Lung microvascular endothelial cell (primary cell): Measurements from ENCODE around the gene LRRC7. TPM values are rescaled to one million over a fixed set of nuclear protein-coding genes. Genes with fewer than 3 reads are reported as not detected.
A peak's percentile ranks its signal among the peaks of the same experiment; 100 is the strongest.
"Not testable (repeated sequence)": the region's sequence is repeated elsewhere in the genome, so short reads cannot be mapped to it uniquely, and the experiment has no call there.

ENCODE experiments used
- DNase-seq, 2 donors: peaks; one replicate each; pipeline versions ENCODE4 v3.0.0 to v3.0.0-alpha.2; 2010; ENCODE audit warnings: low read depth in 2 of 2
- total RNA-seq: library from RNA; depleted of rRNA; stranded (reverse); fragments of >200 nt; gene quantifications from 2 replicates; pipeline ENCODE4 v1.2.1, GENCODE V29; 2014

The LRRC7 gene
- total RNA-seq, 1 donor from 2014 or later, result under 0.01 TPM

GRCh38 chr1:69693921-69694675 is 126.4 kb downstream of the LRRC7 start:
- no peak for DNase-seq

- no peak for DNase-seq
Measured at GRCh38 chr1:69697340-69697739, 129.6 kb downstream of the LRRC7 start.

GRCh38 chr1:69700770-69701169 is 133.0 kb downstream of the LRRC7 start:
- peak; percentile 5 to 17 for DNase-seq

DNA sequence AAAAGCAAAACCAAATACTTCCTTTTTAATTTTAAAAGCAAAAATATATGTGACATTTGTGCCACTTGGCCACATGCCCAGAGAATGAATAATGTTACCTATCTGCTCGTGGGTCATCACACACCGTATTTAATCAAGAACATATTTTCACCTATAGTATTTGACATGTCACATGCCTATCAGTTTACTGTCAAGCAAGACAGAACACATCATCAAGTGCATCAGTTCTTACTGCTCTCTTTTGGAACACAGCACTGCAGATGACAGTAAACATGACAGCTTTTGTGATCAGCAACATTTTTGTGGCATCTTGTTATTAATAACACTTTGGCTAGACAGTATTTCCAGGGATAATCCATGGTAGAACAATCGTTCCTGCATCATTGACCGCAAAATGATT is 134.4 kb downstream of the LRRC7 start:
- peak in 1 of 2 donors; percentile 20 for DNase-seq

- no peak for DNase-seq
Measured at GRCh38 chr1:69706473-69706872, 138.8 kb downstream of the LRRC7 start.

- no peak for DNase-seq
Measured at GRCh38 chr1:69707103-69707502, 139.4 kb downstream of the LRRC7 start.

DNA sequence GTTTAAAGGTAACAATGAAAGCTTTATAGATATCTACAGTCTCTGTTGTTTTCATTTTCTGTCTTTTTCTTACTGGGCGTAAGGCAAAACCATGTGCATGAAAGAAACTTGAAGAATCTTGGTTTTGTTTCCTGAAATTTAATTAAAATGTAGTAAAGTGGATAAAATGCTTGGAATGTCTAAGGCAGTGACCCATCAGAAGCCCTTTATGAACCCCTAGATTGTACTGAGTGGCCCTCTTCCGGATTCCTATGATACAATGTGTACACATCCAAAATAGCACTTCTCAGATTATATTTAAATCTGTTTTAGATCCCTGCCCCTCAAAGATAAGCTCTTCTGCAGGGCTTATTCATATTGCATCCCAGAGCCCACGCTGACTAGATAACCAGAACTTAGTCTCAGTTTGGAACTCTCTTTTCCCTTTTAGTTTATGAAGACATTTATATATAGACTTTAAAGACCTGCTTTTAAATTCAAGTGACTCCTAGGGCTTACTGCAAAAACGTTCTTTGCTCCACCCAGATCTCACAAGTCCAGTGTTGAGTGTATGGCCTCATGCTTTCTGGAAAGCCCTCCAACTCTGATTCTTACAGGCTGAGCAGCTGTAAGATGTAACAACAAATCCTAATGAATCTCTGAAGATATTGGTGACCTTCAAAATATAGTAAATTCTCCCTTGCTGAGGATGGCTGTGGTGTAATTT is 142.9 kb downstream of the LRRC7 start:
- no peak for DNase-seq

GRCh38 chr1:69711190-69711930 is 143.6 kb downstream of the LRRC7 start:
- no peak for DNase-seq

GRCh38 chr1:69717834-69718233 is 150.1 kb downstream of the LRRC7 start:
- not testable (repeated sequence) for DNase-seq

DNA sequence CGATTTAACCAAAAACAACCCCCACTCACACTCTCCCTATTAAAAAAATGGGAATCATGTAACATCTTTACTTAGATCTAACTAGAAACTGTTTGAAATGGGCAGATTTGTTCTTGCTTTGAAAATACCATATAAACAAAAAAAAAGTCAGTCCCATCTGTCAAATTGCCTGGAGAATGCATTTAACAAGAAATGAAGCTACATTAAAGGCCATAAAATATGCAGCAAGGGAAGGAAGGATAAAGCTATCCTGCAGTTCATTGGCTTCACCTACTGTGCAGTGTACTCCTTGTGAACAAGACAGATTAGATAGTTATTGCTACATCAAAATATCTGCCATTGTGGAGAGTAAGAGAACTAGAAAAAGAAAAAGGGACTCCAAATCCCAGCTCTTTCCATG is 160.5 kb downstream of the LRRC7 start:
- DNase-seq, result no peak

- DNase-seq, result no peak
Measured at GRCh38 chr1:69733061-69733460, 165.3 kb downstream of the LRRC7 start.

DNA sequence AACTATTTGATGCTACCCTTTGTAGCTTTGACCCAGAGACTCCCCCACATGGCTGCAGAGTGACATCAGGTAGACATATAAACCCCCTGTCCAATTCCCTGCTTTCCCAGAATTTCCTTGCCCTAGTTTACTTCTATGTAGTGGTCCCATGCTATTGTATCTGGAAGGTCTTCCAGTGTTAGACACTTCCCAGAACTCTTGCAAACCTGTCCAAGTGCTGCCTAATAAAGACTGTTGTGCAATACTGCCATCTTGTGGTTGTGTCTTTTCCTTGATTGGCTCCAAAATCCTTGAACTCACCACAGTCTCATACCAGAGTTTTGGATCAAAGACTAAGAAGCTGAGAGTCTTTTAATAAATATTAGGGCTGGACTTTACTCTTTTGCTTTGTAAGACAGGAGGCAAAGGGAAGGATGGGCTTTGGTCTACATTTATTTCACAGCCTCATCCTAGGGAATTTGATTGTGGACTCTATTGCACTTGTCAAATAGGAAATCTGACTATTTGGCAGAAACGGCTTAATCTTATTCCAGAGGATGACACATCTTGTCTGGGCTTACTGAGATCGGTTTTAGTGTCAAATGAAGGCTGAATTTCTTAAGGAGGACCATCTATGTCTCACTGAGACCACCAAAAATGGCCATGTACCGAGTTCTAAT is 169.9 kb downstream of the LRRC7 start:
- DNase-seq, result peak; percentile 72 to 74

DNA sequence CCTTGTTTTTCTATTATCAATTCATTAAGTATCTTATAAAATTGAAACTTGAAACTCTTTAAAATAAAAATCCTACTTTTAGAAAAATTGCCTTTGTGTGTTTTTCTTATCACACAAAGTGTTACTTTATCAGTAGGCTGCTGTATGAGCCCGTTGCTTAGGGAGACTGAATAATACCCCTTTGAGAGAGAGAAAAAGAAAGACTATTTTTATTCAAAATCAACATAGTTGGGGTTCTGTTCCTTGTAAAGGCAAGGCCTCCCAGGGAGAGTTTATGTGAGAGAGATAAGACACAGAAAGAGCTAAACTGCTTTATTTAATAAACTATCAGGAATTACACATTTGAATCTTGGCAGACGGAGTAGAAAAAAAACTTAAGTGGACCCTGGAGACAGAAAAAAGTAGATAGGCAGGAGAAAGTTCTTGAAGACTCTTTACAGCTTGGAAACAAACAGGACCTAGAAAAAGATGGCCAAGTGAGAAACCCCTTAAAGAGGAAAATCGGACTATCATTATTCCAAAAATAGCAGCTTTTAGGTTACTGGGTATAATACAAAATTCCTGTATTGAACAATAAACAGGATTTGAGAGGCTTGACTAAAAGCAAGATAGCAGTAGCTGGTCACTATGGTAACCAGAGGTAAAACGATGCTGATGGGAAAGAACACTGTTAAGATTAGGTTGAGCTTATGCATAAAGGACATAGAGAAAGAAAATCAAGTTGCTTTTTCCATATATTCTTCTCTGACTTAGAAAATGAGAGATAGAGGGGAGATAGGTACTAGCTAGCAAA is 170.9 kb downstream of the LRRC7 start:
- no peak for DNase-seq

DNA sequence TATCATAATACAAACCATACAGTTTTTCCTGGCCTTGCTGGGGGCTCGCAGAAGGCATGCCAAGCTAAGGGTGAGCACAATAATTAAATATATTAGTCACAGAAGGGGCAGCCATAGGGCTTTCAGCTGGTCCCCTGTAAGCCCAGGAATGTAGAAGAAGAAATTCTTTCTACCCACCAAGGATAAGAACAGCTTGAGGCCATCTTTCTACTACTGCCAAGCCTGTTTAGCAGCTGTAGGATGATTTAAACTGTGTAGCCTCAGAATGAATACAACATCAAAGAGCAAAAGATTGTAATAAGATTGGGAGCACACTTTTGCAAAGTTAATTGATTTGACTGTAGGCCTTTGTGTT is 171.5 kb downstream of the LRRC7 start:
- no peak for DNase-seq

GRCh38 chr1:69743146-69743545 is 175.4 kb downstream of the LRRC7 start:
- no peak for DNase-seq

DNA sequence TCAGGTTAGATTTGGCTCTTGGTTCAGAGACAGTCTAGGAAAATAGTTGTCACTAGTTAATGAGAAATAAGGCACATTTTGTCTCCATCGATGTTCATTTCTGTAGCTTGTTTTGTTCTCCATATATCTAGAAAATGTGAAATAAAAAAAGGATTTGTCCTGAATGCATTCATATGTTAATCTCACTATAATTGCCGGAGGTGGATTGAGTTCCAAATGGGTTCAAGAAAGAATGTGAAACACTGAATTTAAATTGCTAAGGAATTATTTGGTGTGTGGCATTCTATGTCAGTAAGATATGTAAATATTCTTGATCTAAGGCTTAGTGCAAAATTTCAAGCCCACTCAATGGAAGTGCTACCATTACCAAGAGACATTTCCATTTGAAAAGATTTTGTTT is 176.7 kb downstream of the LRRC7 start:
- DNase-seq, result no peak

GRCh38 chr1:69747207-69747606 is 179.5 kb downstream of the LRRC7 start:
- DNase-seq, result no peak

DNA sequence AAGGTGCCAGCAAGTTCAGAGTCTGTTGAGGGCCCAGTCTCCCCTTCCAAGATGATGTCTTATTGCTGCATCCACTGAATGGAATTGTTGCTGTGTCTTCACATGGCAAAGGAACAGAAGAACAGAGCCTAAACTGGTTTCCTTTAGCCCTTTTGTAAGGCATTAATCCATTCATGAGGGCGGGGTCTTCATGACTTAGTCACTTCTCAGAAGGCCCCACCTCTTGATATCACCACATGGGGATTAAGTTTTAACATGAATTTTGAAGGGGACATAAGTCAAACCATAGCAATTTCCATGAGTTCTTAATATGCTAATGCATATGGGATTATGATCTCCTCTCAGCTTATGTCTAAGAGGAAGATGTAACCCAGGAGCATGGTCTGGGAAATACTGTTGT is 182.9 kb downstream of the LRRC7 start:
- no peak for DNase-seq

DNA sequence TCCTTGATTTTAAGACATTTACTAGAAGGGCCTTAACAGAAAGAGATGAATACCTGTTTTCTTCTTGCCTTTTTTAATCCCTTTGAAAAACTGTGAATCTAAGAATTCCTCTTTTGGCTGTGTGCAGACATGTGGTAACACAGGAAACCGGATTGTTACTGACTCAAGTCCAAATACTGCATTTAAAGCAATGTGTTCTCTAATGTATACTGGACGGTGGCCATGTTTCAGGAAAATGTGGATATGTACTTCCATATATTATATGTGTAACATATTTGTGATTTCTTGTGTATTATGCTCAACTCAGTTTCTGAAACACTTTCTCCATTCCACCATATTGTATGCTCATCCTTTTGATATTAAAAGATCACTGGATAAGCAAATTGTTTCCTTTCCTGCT is 185.1 kb downstream of the LRRC7 start:
- no peak for DNase-seq

- DNase-seq, result no peak
Measured at GRCh38 chr1:69754521-69754920, 186.8 kb downstream of the LRRC7 start.

GRCh38 chr1:69755647-69756046 is 187.9 kb downstream of the LRRC7 start:
- DNase-seq, result no peak
